ENCODE measurements around the gene NCOR1. TPM values are rescaled to one million over a fixed set of nuclear protein-coding genes. Genes with fewer than 3 reads are reported as not detected.
"Not testable (repeated sequence)": the region's sequence is repeated elsewhere in the genome, so short reads cannot be mapped to it uniquely, and the experiment has no call there.

The NCOR1 gene
- total and polyA plus RNA-seq, 8 donors: 110 to 139 (median 117) TPM

- H3K9me3 ChIP-seq; DNase-seq; H3K27me3 ChIP-seq; H3K4me3 ChIP-seq; intact Hi-C loops (cut with DNase I); H3K27ac ChIP-seq: not testable (repeated sequence)
- H3K4me1 ChIP-seq: peaks cover 10 to 75% of the 10 kb centered on the region in 2 donors
- H3K36me3 ChIP-seq: peaks cover 0 to 12% of the 10 kb centered on the region in 2 donors
- ATAC-seq: peak; percentile 60
Observed at GRCh38 chr17:16201693-16202131, 13.6 kb downstream of the NCOR1 start.

GRCh38 chr17:16199093-16199492 lies 16.2 kb downstream of the NCOR1 start:
- Histone ChIP-seq H3K27ac (peak overlapping the region in 1 of 2 donors; percentile 64), H3K4me1 (peaks cover 10 to 58% of the 10 kb centered on the region in 2 donors)
- intact Hi-C loops (cut with DNase I): no loop called here

GRCh38 chr17:16197276-16197675 lies 18.1 kb downstream of the NCOR1 start:
- no peaks in the 10 kb centered on the region for H3K9me3 ChIP-seq
- intact Hi-C loops (cut with DNase I): no loop called here
- no peak for DNase-seq
- no peaks in the 10 kb centered on the region for H3K27me3 ChIP-seq
- H3K4me3 ChIP-seq: no peak overlapping the region
- no peak for ATAC-seq
- H3K27ac ChIP-seq: no peak overlapping the region
- no peak for TF ChIP-seq CTCF (IDR thresholded peaks at IDR 0.05)
- H3K36me3 ChIP-seq: peaks cover 0 to 37% of the 10 kb centered on the region in 2 donors
- peaks cover 6 to 43% of the 10 kb centered on the region in 2 donors for H3K4me1 ChIP-seq

More at GRCh38 chr17:16199093-16199492, 16.2 kb downstream of the NCOR1 start:
- TF ChIP-seq CTCF (IDR thresholded peaks at IDR 0.05): no peak
- H3K9me3 ChIP-seq: no peaks in the 10 kb centered on the region
- ATAC-seq (no peak), DNase-seq (no peak)
- H3K27me3 ChIP-seq: no peaks in the 10 kb centered on the region
- peaks cover 0 to 18% of the 10 kb centered on the region in 2 donors for H3K36me3 ChIP-seq
- no peak overlapping the region for H3K4me3 ChIP-seq

GRCh38 chr17:16194307-16194835 lies 21.0 kb downstream of the NCOR1 start:
- H3K27me3 ChIP-seq; H3K27ac ChIP-seq; DNase-seq; intact Hi-C loops (cut with DNase I); ATAC-seq; H3K9me3 ChIP-seq; H3K4me3 ChIP-seq: not testable (repeated sequence)
- Histone ChIP-seq H3K36me3 (peaks cover 0 to 62% of the 10 kb centered on the region in 2 donors), H3K4me1 (peaks cover 3 to 14% of the 10 kb centered on the region in 2 donors)

- Histone ChIP-seq H3K9me3 (no peaks in the 10 kb centered on the region), H3K4me3 (no peak overlapping the region), H3K4me1 (no peaks in the 10 kb centered on the region), H3K27me3 (no peaks in the 10 kb centered on the region), H3K27ac (no peak overlapping the region), H3K36me3 (peaks cover 0 to 49% of the 10 kb centered on the region in 2 donors)
- ATAC-seq: no peak
- no peak for DNase-seq
- no peak for TF ChIP-seq CTCF (IDR thresholded peaks at IDR 0.05)
- intact Hi-C loops (cut with DNase I): no loop called here
Observed at GRCh38 chr17:16191604-16192003, 23.7 kb downstream of the NCOR1 start.

- Histone ChIP-seq H3K4me3 (no peak overlapping the region), H3K36me3 (peaks cover 0 to 55% of the 10 kb centered on the region in 2 donors), H3K27ac (no peak overlapping the region), H3K27me3 (no peaks in the 10 kb centered on the region), H3K9me3 (no peaks in the 10 kb centered on the region), H3K4me1 (no peaks in the 10 kb centered on the region)
- no peak for DNase-seq
- no peak for TF ChIP-seq CTCF (IDR thresholded peaks at IDR 0.05)
- no peak for ATAC-seq
- intact Hi-C loops (cut with DNase I): no loop called here
Observed at GRCh38 chr17:16190703-16191360, 24.5 kb downstream of the NCOR1 start.
